ENCODE measurements around the gene SLC25A24.
"Not testable (repeated sequence)": the region's sequence is repeated elsewhere in the genome, so short reads cannot be mapped to it uniquely, and the experiment has no call there.

GRCh38 chr1:108216028-108216890 lies 16.1 kb upstream of the SLC25A24 start:
- not testable (repeated sequence) for TF ChIP-seq CTCF (IDR thresholded peaks at IDR 0.05; ENCODE audit: borderline replicate concordance, extremely low read depth, low read length, poor library complexity, severe bottlenecking); EZH2 (IDR thresholded peaks at IDR 0.05; ENCODE audit: borderline replicate concordance, low read depth, low read length, severe bottlenecking)

Data from DND-41 (cell line).